ENCODE results near the gene PCSK5.

DNA sequence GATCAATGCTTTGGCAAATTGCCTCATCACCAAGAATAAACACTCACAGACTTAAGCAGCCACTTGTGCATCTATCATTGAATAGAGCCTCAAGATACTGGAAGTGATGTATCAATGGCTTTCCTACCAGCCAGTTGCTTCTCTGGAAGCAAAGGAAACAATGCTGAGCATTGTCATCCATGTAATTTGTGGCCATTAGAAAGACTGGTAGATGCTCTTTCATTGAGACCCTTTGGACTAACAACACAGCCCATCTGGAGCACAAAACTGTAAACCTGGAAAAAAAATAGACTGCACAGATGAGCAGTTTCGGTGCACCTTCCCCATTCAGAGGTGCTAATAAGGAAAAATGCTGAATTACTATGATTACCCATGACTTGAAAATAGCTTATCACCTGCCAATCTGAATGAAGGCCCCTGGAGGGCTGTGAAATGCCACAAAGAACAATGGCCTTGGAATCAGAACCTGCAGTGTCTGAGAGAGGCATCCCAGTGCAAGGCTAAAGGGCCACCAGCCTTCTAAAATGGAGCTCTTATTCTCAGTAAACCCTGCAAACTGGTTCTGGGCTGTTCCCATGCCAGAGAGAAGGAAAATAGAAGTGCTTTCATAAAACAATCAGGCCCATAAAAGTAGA lies 376.3 kb downstream of the PCSK5 start:
- TF ChIP-seq, protein P1, sequence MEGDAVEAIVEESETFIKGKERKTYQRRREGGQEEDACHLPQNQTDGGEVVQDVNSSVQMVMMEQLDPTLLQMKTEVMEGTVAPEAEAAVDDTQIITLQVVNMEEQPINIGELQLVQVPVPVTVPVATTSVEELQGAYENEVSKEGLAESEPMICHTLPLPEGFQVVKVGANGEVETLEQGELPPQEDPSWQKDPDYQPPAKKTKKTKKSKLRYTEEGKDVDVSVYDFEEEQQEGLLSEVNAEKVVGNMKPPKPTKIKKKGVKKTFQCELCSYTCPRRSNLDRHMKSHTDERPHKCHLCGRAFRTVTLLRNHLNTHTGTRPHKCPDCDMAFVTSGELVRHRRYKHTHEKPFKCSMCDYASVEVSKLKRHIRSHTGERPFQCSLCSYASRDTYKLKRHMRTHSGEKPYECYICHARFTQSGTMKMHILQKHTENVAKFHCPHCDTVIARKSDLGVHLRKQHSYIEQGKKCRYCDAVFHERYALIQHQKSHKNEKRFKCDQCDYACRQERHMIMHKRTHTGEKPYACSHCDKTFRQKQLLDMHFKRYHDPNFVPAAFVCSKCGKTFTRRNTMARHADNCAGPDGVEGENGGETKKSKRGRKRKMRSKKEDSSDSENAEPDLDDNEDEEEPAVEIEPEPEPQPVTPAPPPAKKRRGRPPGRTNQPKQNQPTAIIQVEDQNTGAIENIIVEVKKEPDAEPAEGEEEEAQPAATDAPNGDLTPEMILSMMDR (conservative IDR thresholded peaks at IDR 0.05; ENCODE audit: low read depth, low read length), result no peak
- no peak for TF ChIP-seq EZH2 (IDR thresholded peaks at IDR 0.05; ENCODE audit: borderline replicate concordance, low read depth, low read length, poor library complexity, severe bottlenecking)

Measured in A673 (cell line).